H1 (cell line): ENCODE measurements around the gene CGREF1. TPM values are rescaled to one million over a fixed set of nuclear protein-coding genes. Genes with fewer than 3 reads are reported as not detected.

Source experiments
- BRCA1 ChIP-seq: IDR thresholded peaks from 2 replicates; pipeline ENCODE4 v1.6.1; 2012; ENCODE audit warnings: low read depth, low read length, improper control_type of control experiment
- CHD7 ChIP-seq: fragments of 300-600 bp; sonication (generic); IDR thresholded peaks from 2 replicates; pipeline ENCODE4 v1.7.1; 2012; ENCODE audit warnings: low read length, moderate library complexity, mild to moderate bottlenecking, inconsistent platforms; ENCODE audit not compliant: insufficient replicate concordance
- EP300 ChIP-seq, 2 experiments: IDR thresholded peaks; 1 replicate in 1 of 2; 2 replicates in 1 of 2; pipeline ENCODE4 v1.6.1; 2011 to 2012; ENCODE audit warnings: low read depth in 2 of 2, low read length in 2 of 2, mild to moderate bottlenecking in 2 of 2, borderline replicate concordance in 1 of 2, inconsistent platforms in 1 of 2, moderate library complexity in 1 of 2
- KDM1A ChIP-seq: fragments of 200-600, 300-600 bp; sonication (generic); IDR thresholded peaks from 2 replicates; pipeline ENCODE4 v1.7.1; 2016; ENCODE audit warnings: mild to moderate bottlenecking, low read length, borderline replicate concordance
- KDM5A ChIP-seq: fragments of 200-600 bp; IDR thresholded peaks from 2 replicates; pipeline ENCODE4 v1.7.1; 2012; ENCODE audit warnings: mild to moderate bottlenecking, low read length, inconsistent platforms, mixed read lengths
- RAD21 ChIP-seq, 2 experiments: IDR thresholded peaks in 1 of 2; conservative IDR thresholded peaks in 1 of 2; 2 replicates each; pipeline ENCODE4 v1.6.1; 2011; ENCODE audit warnings: low read depth in 2 of 2, low read length in 2 of 2, improper control_type of control experiment in 1 of 2, inconsistent platforms in 1 of 2, mild to moderate bottlenecking in 1 of 2, moderate library complexity in 1 of 2
- RNF2 ChIP-seq: fragments of 200-900, 300-1000 bp; sonication (generic); IDR thresholded peaks from 2 replicates; pipeline ENCODE4 v1.7.1; 2016; ENCODE audit warnings: borderline replicate concordance, low read depth, mild to moderate bottlenecking, antibody characterized with exemption, low read length; ENCODE audit not compliant: poor library complexity, severe bottlenecking; ENCODE audit errors: missing control alignments
- TAF7 ChIP-seq: optimal IDR thresholded peaks from 2 replicates; pipeline ENCODE3; 2011; ENCODE audit warnings: low read depth, mild to moderate bottlenecking, inconsistent platforms, low read length, moderate library complexity, borderline replicate concordance
- polyA plus RNA-seq, 7 experiments: library from polyadenylated mRNA; depleted of rRNA in 3 of 7; stranded (reverse) in 5 of 7; unstranded in 2 of 7; fragments of >200 nt in 5 of 7; fragments of 200-250 nt in 2 of 7; gene quantifications; 1 replicate in 5 of 7; 2 replicates in 1 of 7; 4 replicates in 1 of 7; pipeline versions ENCODE4 v1.2.1 to v1.2.3, GENCODE V29; 2011 to 2013; ENCODE audit warnings: missing spikeins in 2 of 7, mixed read lengths in 2 of 7
- total RNA-seq: library from RNA; stranded (reverse); fragmentation: NEBNext Ultra II Directional; extraction: Animal tissue kit (Norgen Biotek cat#: 25700); gene quantifications from 2 replicates; pipeline ENCODE4 v1.2.1, GENCODE V29; 2021

Gene CGREF1
- total and polyA plus RNA-seq, 2 of the 8 experiments (the other 6 are each of a cell fraction or from before 2014, with no cell fraction given): 2.5 to 3.4 TPM

GRCh38 chr2:27050996-27051901 is 67.7 kb downstream of the CGREF1 start, which contains the start of gene AGBL5 (continued):
- TF ChIP-seq CHD7: peak; percentile 26
- no peak for TF ChIP-seq TAF7
- no peak for TF ChIP-seq RNF2
- no peak for TF ChIP-seq KDM5A
- TF ChIP-seq KDM1A: 0 out of 2 replicates have a peak, but pooled peaks have one; percentile 62
- TF ChIP-seq EP300 (IDR thresholded peaks at IDR 0.05; ENCODE audit: borderline replicate concordance in 1 of 2, low read depth in 2 of 2, low read length in 2 of 2): no peak
- no peak for TF ChIP-seq RAD21 (IDR thresholded peaks at IDR 0.05 in 1 of 2, conservative IDR thresholded peaks at IDR 0.05 in 1 of 2; ENCODE audit: low read depth in 2 of 2, low read length in 2 of 2)
- TF ChIP-seq BRCA1: no peak; the same call in 1 of the 2 replicates
